A549 treated with CpdA at 1 μM for 4 hours (cell line): ENCODE data around the gene IFT74. TPM values are rescaled to one million over a fixed set of nuclear protein-coding genes. Genes with fewer than 3 reads are reported as not detected.

Source experiments
- total RNA-seq: library from RNA; stranded (reverse); fragments of 200-300 nt; extraction: Qiagen RNA extraction; gene quantifications from 5 replicates; pipeline ENCODE4 v1.2.3, GENCODE V29; 2022; ENCODE audit warnings: low read depth

Gene IFT74
- 11.9 to 18.0 TPM (median 13.9 TPM) in 5 replicates for total RNA-seq

GRCh38 chr9:26955921-26956859, at the start of gene IFT74:
IFT74 (plus strand) TSS chr9:26956412; CDS start chr9:26961968, 5,556 bp downstream.

DNA sequence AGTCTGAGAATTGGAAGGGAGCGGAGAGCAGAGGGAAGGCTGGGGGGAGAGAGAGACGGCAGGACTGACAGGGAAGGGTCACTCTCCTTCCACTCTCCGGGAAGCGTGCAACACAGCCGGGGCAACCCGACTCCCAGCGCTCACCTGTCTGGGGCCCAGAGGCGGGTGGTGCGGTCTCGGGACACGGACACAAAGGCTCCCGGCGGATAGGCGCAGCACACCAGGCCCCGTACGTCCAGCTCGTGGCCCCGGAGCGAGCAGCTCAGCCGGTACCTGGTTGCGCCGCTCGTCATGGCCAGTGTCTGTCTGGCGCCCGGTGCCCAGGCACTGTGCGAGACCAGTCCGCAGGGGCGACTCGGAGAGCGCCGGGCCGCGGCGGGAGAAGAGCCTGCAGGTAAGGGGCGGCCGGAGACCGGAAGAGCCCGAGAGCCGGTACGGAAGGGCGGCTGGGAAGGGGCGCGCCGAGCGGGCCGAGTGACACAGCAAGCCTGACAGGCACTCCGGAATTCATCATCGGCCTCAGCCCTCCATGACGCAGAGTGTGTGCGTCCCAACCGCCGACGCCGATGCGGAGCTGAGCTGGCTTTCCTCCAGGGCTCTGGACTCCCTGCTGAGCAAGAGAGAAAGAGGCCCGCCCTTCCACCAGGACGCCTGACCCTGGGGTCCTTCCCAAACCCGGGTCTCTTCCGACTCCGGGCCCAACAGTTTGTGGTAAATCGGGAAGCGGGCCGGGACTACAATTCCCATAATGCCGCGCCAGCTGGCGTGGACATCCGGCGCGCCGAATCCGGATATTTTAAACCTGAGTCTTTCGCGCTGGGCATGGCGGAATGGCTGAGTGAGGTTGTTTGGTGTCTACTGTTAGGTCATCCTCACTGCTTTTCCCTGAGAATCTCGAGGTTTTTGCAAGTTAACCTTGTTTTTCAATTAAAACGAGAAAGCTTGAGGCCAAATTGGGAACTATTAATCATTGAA, 9.2 kb upstream of the IFT74 start, which contains the start of gene PLAA:
Gene PLAA (minus strand): TSS at position 490 of the 975 bp plus-strand sequence. CDS start 197 bp downstream, at position 293.

DNA sequence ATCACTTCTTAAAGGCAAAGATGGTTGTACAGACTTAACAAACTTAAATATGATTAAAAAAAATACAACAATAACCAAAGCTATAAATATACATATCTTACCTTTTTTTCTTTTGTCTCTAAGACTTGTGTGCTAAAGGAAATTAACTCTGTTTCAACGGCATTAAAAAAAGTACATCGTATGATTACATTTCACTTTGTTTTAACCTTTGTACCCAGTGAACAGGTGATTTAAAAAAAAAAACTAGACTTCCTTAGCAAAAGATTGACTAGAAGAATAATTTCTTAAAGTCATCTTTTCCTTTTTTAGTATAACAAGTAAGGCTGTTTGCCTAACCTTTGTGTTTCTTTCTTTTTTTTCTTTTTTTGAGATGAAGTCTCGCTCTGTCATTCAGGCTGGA, 49.3 kb downstream of the IFT74 start, which contains the start of gene LRRC19:
Gene LRRC19 (minus strand): TSS at position 182 of the 400 bp plus-strand sequence. CDS start 5,978 bp downstream, outside the sequence.

GRCh38 chr9:27108981-27109541, 152.8 kb downstream of the IFT74 start, which contains the start of gene TEK:
TEK (plus strand) TSS chr9:27109225; CDS start chr9:27109591, 366 bp downstream.

Other genes with a start within 250 kb of the IFT74 start
- 15.5 to 24.1 TPM (median 16.1 TPM) in 5 replicates for gene CAAP1, start 63.6 kb upstream of the IFT74 start, total RNA-seq
- 31.3 to 44.3 TPM (median 32.1 TPM) in 5 replicates for gene PLAA, start 9.2 kb upstream of the IFT74 start, total RNA-seq
- not detected in 5 replicates for gene LRRC19, start 49.3 kb downstream of the IFT74 start, total RNA-seq
- gene TEK, start 152.8 kb downstream of the IFT74 start, total RNA-seq = 0.03 to 0.08 TPM (median 0.06 TPM) in 5 replicates